HepG2 (cell line): Measurements from ENCODE around the gene PLA2G4F. TPM values are rescaled to one million over a fixed set of nuclear protein-coding genes. Genes with fewer than 3 reads are reported as not detected.
A peak's percentile ranks its signal among the peaks of the same experiment; 100 is the strongest.

Experiments
- ATAC-seq: fragments of 200-7000 bp; cut with Tn5 transposase; 3 replicates; pipeline ENCODE4 v1.9.1; 2020; ENCODE audit warnings: mild to moderate bottlenecking, moderate library complexity
- BruUV-seq: library from RNA; stranded (reverse); fragments of 400-500 nt; replicated peaks from 2 replicates; lab custom pipeline; 2021; lab: Mats Ljungman, UMichigan
- CTCF ChIA-PET: fragments of 300-600 bp; formaldehyde crosslinking; extraction: SDS; loops from one replicate; lab custom pipeline; 2021; ENCODE audit warnings: low total read pairs, inconsistent platforms, low intra/inter-chr PET ratio; lab: Yijun Ruan, JAX
- POLR2A ChIA-PET: fragments of 350-600 bp; sonication (Branson Sonifier 250); formaldehyde crosslinking; loops from one replicate; lab custom pipeline; 2020; ENCODE audit warnings: antibody characterized with exemption, inconsistent platforms; lab: Yijun Ruan, JAX
- DNase-seq: peaks from one replicate; pipeline ENCODE4 v3.0.0-alpha.2; 2015; ENCODE audit warnings: low spot score
- FAIRE-seq: peaks from 3 replicates; lab custom pipeline; 2011; peaks lifted over from hg19 to GRCh38; lab: Jason Lieb, UNC
- H2AFZ ChIP-seq: one replicate; pipeline ENCODE4 v1.6.1; 2011; ENCODE audit warnings: low read length, inconsistent platforms
- H3K27ac ChIP-seq: fragments of 300-600 bp; 3 replicates; pipeline ENCODE4 v1.8.0; 2011; ENCODE audit warnings: mixed run types, mild to moderate bottlenecking, mixed read lengths, low read length, inconsistent platforms; ENCODE audit not compliant: insufficient read depth; ENCODE audit errors: extremely low read length
- H3K27me3 ChIP-seq, 2 experiments: fragments of 200-600 bp in 1 of 2; 2 replicates in 1 of 2; 3 replicates in 1 of 2; pipeline versions ENCODE4 v1.6.0 to v1.8.0; 2011; ENCODE audit warnings: low read length in 2 of 2, mild to moderate bottlenecking in 2 of 2, moderate library complexity in 2 of 2, inconsistent platforms in 1 of 2; ENCODE audit not compliant: insufficient read depth in 2 of 2, control insufficient read depth in 1 of 2
- H3K36me3 ChIP-seq, 2 experiments: fragments of 200-600 bp in 1 of 2; replicated peaks in 1 of 2; 2 replicates in 1 of 2; 3 replicates in 1 of 2; pipeline versions ENCODE4 v1.5.1 to v1.8.0; 2011; ENCODE audit warnings: low read length in 2 of 2, inconsistent platforms in 1 of 2; ENCODE audit not compliant: insufficient read depth in 2 of 2, control insufficient read depth in 1 of 2
- H3K4me1 ChIP-seq: 2 replicates; pipeline ENCODE4 v1.5.1; 2012; ENCODE audit warnings: low read length, inconsistent platforms; ENCODE audit not compliant: insufficient read depth
- H3K4me2 ChIP-seq: 2 replicates; pipeline ENCODE4 v1.6.0; 2011; ENCODE audit warnings: low read depth, low read length, inconsistent platforms
- H3K4me3 ChIP-seq, 3 experiments: fragments of 200-600 bp in 1 of 3; sonication (generic), shearing (Covaris generic) in 1 of 3; replicated peaks in 1 of 3; 2 replicates each; pipeline ENCODE4 v1.5.1; 2011 to 2016; ENCODE audit warnings: low read length in 3 of 3, inconsistent platforms in 2 of 3, low read depth in 2 of 3, mild to moderate bottlenecking in 2 of 3, control low read depth in 1 of 3, mixed read lengths in 1 of 3; ENCODE audit not compliant: insufficient read depth in 1 of 3
- H3K79me2 ChIP-seq: one replicate; pipeline ENCODE4 v1.6.1; 2011; ENCODE audit warnings: low read length, inconsistent platforms; ENCODE audit not compliant: insufficient read depth
- H3K9ac ChIP-seq: 2 replicates; pipeline ENCODE4 v1.6.0; 2011; ENCODE audit warnings: mild to moderate bottlenecking, low read depth, low read length, inconsistent platforms; ENCODE audit not compliant: insufficient read depth
- H3K9me3 ChIP-seq: 2 replicates; pipeline ENCODE4 v1.5.1; 2012; ENCODE audit warnings: mild to moderate bottlenecking, low read length
- H4K20me1 ChIP-seq: 2 replicates; pipeline ENCODE4 v1.6.0; 2011; ENCODE audit warnings: inconsistent platforms, mild to moderate bottlenecking, low read length, moderate library complexity; ENCODE audit not compliant: insufficient read depth
- HNF1A ChIP-seq, 2 experiments: sonication (generic) in 1 of 2; formaldehyde crosslinking in 1 of 2; IDR thresholded peaks; 2 replicates each; pipeline versions ENCODE4 v1.4.0 to v1.6.1; 2016 to 2020; ENCODE audit warnings: borderline replicate concordance in 1 of 2, low read depth in 1 of 2, mild to moderate bottlenecking in 1 of 2, missing genetic modification reagents in 1 of 2
- HOXA3 ChIP-seq: sonication (generic); formaldehyde crosslinking; IDR thresholded peaks from 2 replicates; pipeline ENCODE4 v1.5.0; 2020; ENCODE audit warnings: missing genetic modification reagents
- KLF13 ChIP-seq: sonication (generic); formaldehyde crosslinking; IDR thresholded peaks from 2 replicates; pipeline ENCODE4 v1.4.0; 2020; ENCODE audit warnings: mild to moderate bottlenecking, missing genetic modification reagents
- MEF2D ChIP-seq: sonication (generic); formaldehyde crosslinking; IDR thresholded peaks from 2 replicates; pipeline ENCODE4 v1.5.1; 2020; ENCODE audit warnings: mild to moderate bottlenecking, missing genetic modification reagents
- MTA1 ChIP-seq: sonication (generic); formaldehyde crosslinking; IDR thresholded peaks from 2 replicates; pipeline ENCODE4 v1.4.0; 2020; ENCODE audit warnings: missing genetic modification reagents, mild to moderate bottlenecking, borderline replicate concordance
- TSC22D2 ChIP-seq: sonication (generic); formaldehyde crosslinking; IDR thresholded peaks from 2 replicates; pipeline ENCODE4 v1.5.1; 2020; ENCODE audit warnings: missing genetic modification reagents, mild to moderate bottlenecking, borderline replicate concordance
- XRCC5 ChIP-seq: fragments of 200-400 bp; formaldehyde crosslinking; optimal IDR thresholded peaks from 2 replicates; pipeline ENCODE3; 2017; ENCODE audit warnings: mild to moderate bottlenecking, low read length
- ZBTB1 ChIP-seq: sonication (generic); formaldehyde crosslinking; IDR thresholded peaks from 2 replicates; pipeline ENCODE4 v1.4.0; 2020; ENCODE audit warnings: missing genetic modification reagents, borderline replicate concordance
- ZC3H13 ChIP-seq: sonication (generic); formaldehyde crosslinking; IDR thresholded peaks from 2 replicates; pipeline ENCODE4 v1.8.1; 2023; ENCODE audit warnings: mild to moderate bottlenecking, missing genetic modification reagents, moderate library complexity
- ZNF629 ChIP-seq: sonication (generic); formaldehyde crosslinking; conservative IDR thresholded peaks from 2 replicates; pipeline ENCODE4 v1.5.0; 2020; ENCODE audit warnings: missing genetic modification reagents
- ZNF646 ChIP-seq: sonication (generic); formaldehyde crosslinking; IDR thresholded peaks from 2 replicates; pipeline ENCODE4 v1.9.0; 2021; ENCODE audit warnings: mild to moderate bottlenecking, missing genetic modification reagents
- WGBS: methylation state at CpG from one replicate; pipeline ENCODE4 v1.1.6; 2017; ENCODE audit warnings: low lambda C conversion rate; 5-methylcytosine and 5-hydroxymethylcytosine counted together
- in situ Hi-C: cut with HindIII; loops from 2 replicates; pipeline ENCODE4 v1.10.0; 2017; ENCODE audit warnings: low pct_unique_long_range_greater_than_20kb; ENCODE audit not compliant: extremely low pct_ligation_motif_present
- intact Hi-C: fragments of 100-400 bp; cut with micrococcal nuclease; formaldehyde crosslinking; loops from one replicate; pipeline ENCODE4 v1.10.0; 2022; ENCODE audit not compliant: unreplicated experiment
- polyA plus RNA-seq, 8 experiments: library from polyadenylated mRNA; depleted of rRNA in 3 of 8; stranded (reverse) in 7 of 8; unstranded in 1 of 8; fragments of >200 nt; fragmentation: Illumina TruSeq in 4 of 8; extraction: Trizol in 4 of 8; gene quantifications; 2 replicates each; pipeline versions ENCODE4 v1.2.1 to v1.2.3, GENCODE V29; 2011 to 2016; ENCODE audit warnings: low read depth in 4 of 8, missing spikeins in 1 of 8, mixed read lengths in 1 of 8; ENCODE audit not compliant: insufficient read depth in 1 of 8
- total RNA-seq, 5 experiments: library from RNA; depleted of rRNA; stranded (reverse); fragments of >200 nt; fragmentation: Illumina TruSeq; extraction: Trizol; gene quantifications; 2 replicates each; pipeline ENCODE4 v1.2.3, GENCODE V29; 2016; ENCODE audit warnings: low read depth in 1 of 5

The PLA2G4F gene
- total and polyA plus RNA-seq, 2 of the 13 experiments (the other 11 are each of a cell fraction or from before 2014, with no cell fraction given), result 0.07 TPM; not detected in 1

GRCh38 chr15:42107473-42107872 lies 49.0 kb downstream of the PLA2G4F start (continued):
- no peak for TF ChIP-seq HNF1A (IDR thresholded peaks at IDR 0.05; ENCODE audit: low read depth)
- no peak for TF ChIP-seq HNF1A (CRISPR knock-in tag; IDR thresholded peaks at IDR 0.05; ENCODE audit: borderline replicate concordance)
- TF ChIP-seq ZC3H13 (CRISPR knock-in tag), result no peak
- TF ChIP-seq MTA1 (CRISPR knock-in tag), result no peak

GRCh38 chr15:42106288-42106687 lies 50.1 kb downstream of the PLA2G4F start:
- DNase-seq, result no peak
- ChIA-PET POLR2A (no interaction called here), CTCF (no interaction called here)
- intact Hi-C loops (no loop called here), in situ Hi-C loops (no loop called here)
- no peak overlapping the region for H2AFZ ChIP-seq
- 11% methylated on average over 5 of the region's 5 CpGs for WGBS
- no peak for FAIRE-seq
- TF ChIP-seq ZNF646 (CRISPR knock-in tag), result no peak
- TF ChIP-seq TSC22D2 (CRISPR knock-in tag), result no peak
- TF ChIP-seq ZNF629, result no peak
- no peak for TF ChIP-seq MEF2D (CRISPR knock-in tag)
- no peak for TF ChIP-seq KLF13 (CRISPR knock-in tag)
- TF ChIP-seq HOXA3 (CRISPR knock-in tag), result no peak
- no peak for TF ChIP-seq ZBTB1 (CRISPR knock-in tag)
- TF ChIP-seq XRCC5, result no peak
- no peaks in the 10 kb centered on the region for H4K20me1 ChIP-seq
- no peaks in the 10 kb centered on the region for H3K36me3 ChIP-seq
- peaks cover 28% of the 10 kb centered on the region for H3K4me1 ChIP-seq
- no TSS peak for BruUV-seq
- H3K4me2 ChIP-seq, result no peak overlapping the region
- peaks cover 1 to 8% of the 10 kb centered on the region in 2 experiments; a peak in 4 of 5 replicates for H3K27me3 ChIP-seq
- no peak overlapping the region for H3K9ac ChIP-seq
- H3K79me2 ChIP-seq, result no peaks in the 10 kb centered on the region
- H3K9me3 ChIP-seq, result no peaks in the 10 kb centered on the region
- ATAC-seq, result peak; percentile 40; the same call in 1 of the 3 replicates
- H3K27ac ChIP-seq, result no peak overlapping the region
- H3K4me3 ChIP-seq, result no peak overlapping the region
